HL-60 (cell line): ENCODE results near the gene HIPK2.

Source experiments
- DNase-seq, 2 experiments: peaks; one replicate each; pipeline ENCODE4 v3.0.0-alpha.2; 2010 to 2020; ENCODE audit warnings: low read depth in 1 of 2, low spot score in 1 of 2
- H3K27ac ChIP-seq: fragments of 250-450 bp; sonication (Bioruptor Pico); replicated peaks from 2 replicates; pipeline ENCODE4 v1.5.1; 2020; ENCODE audit warnings: mild to moderate bottlenecking, moderate library complexity
- H3K27me3 ChIP-seq: fragments of 250-450 bp; sonication (Bioruptor Pico); 2 replicates; pipeline ENCODE4 v1.5.1; 2021; ENCODE audit warnings: mild to moderate bottlenecking, moderate library complexity; ENCODE audit not compliant: insufficient read depth, poor library complexity, severe bottlenecking
- H3K4me3 ChIP-seq: replicated peaks from 2 replicates; pipeline ENCODE4 v1.5.1; 2011; ENCODE audit warnings: mild to moderate bottlenecking, control low read depth, low read length; ENCODE audit not compliant: insufficient read depth
- CTCF ChIP-seq: IDR thresholded peaks from one replicate; pipeline ENCODE4 v1.5.1; 2011; ENCODE audit warnings: low read length, control low read depth, inconsistent platforms; ENCODE audit not compliant: insufficient read depth
- GABPA ChIP-seq: IDR thresholded peaks from 2 replicates; pipeline ENCODE4 v1.6.1; 2012; ENCODE audit warnings: low read depth
- POLR2AphosphoS5 ChIP-seq: IDR thresholded peaks from 2 replicates; pipeline ENCODE4 v1.6.1; 2012; ENCODE audit warnings: low read depth
- REST ChIP-seq: IDR thresholded peaks from 2 replicates; pipeline ENCODE4 v1.6.1; 2012; ENCODE audit warnings: low read depth; ENCODE audit not compliant: insufficient replicate concordance
- SPI1 ChIP-seq: IDR thresholded peaks from 2 replicates; pipeline ENCODE4 v1.6.1; 2012; ENCODE audit warnings: low read depth, mild to moderate bottlenecking, borderline replicate concordance

HIPK2 gene

GRCh38 chr7:139661903-139662302 is 115.9 kb downstream of the HIPK2 start:
- DNase-seq: no peak
- no peak for TF ChIP-seq POLR2AphosphoS5
- Histone ChIP-seq H3K27ac (no peak overlapping the region), H3K27me3 (no peaks in the 10 kb centered on the region), H3K4me3 (no peak overlapping the region)

- H3K27ac ChIP-seq: no peak overlapping the region
- H3K27me3 ChIP-seq: no peaks in the 10 kb centered on the region
- no peak for TF ChIP-seq SPI1
- TF ChIP-seq CTCF: no peak
- TF ChIP-seq POLR2AphosphoS5: no peak
- no peak for TF ChIP-seq GABPA
- TF ChIP-seq REST: no peak
- DNase-seq: no peak
- H3K4me3 ChIP-seq: no peak overlapping the region
These were observed 116.8 kb downstream of the HIPK2 start for GRCh38 chr7:139661043-139661440.

- TF ChIP-seq REST (no peak), GABPA (no peak), CTCF (no peak)
- no peak overlapping the region for H3K27ac ChIP-seq
- no peak overlapping the region for H3K4me3 ChIP-seq
- H3K27me3 ChIP-seq: no peaks in the 10 kb centered on the region
- DNase-seq: no peak
These were observed 117.3 kb downstream of the HIPK2 start for GRCh38 chr7:139660317-139661042.

- Histone ChIP-seq H3K27me3 (no peaks in the 10 kb centered on the region), H3K4me3 (no peak overlapping the region), H3K27ac (no peak overlapping the region)
- TF ChIP-seq POLR2AphosphoS5 (no peak), CTCF (no peak), REST (no peak), GABPA (no peak), SPI1 (no peak)
- no peak for DNase-seq
These were observed 117.9 kb downstream of the HIPK2 start for GRCh38 chr7:139659922-139660316.
